HCEC 1CT (cell line): ENCODE measurements around the gene OR5H14.
"Not testable (repeated sequence)": the region's sequence is repeated elsewhere in the genome, so short reads cannot be mapped to it uniquely, and the experiment has no call there.

Experiments
- DNase-seq: peaks from one replicate; pipeline ENCODE4 v3.0.0-alpha.2; 2017

Gene OR5H14

DNA sequence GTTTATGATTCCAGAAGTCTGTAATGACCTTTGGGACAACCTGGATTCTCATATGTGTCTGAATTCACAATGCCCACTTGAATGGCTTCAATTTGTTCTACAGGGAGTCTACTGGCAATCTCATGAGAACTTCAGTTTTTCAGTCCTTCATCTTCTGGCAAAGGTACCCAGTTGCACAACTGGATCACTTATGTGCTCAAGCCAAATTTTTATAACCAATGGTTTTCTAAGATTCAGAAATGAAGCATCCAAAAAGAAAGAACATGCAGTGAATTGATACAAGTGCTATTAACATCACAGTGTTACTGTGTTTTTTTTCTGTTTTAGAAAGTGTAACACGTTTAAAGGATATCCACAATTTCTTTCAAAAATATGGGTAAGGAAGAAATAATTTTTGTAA, at the start of gene OR5H14:
TSS of gene OR5H14 (plus strand) at position 301 of the 400 bp plus-strand sequence. CDS start 1,907 bp downstream, outside the sequence.
- DNase-seq, result no peak

DNA sequence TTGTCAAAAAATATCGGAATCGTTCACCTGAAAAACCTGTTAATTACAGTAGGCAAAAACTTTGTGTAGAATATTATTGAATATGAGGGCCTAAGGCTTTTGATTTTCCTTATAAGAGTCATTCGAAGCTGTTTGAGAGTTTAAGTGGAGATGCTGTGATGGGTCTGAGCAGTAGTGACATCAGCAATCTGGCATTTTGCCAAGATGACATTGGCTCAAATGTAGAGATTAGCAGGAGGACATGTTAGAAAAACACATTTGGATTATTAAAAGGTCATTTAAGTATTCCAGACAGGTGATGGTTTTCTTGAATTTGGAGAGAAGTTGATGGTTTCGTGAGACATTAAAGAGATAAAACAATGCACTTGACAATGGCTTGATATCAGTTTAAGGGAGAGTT, 47.4 kb upstream of the OR5H14 start:
- no peak for DNase-seq

DNA sequence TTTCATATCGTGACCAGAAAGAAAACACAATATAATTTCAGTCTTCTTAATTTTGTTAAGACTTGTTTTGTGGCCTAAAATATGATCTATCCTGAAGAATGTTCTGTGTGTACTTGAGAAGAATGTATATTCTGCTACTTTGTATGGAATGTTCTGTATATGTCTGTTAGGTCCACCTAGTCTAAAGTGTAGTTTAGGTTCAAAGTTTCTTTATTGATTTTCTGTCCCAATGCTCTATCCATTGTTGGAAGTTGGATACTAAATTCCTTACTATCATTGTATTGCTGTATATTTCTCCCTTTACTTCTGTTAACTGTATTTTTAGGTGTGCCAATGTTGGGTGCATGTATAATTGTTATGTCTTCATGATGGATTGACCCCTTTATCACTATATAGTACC, 39.1 kb upstream of the OR5H14 start:
- no peak for DNase-seq

GRCh38 chr3:98109807-98110549, 37.3 kb upstream of the OR5H14 start:
- DNase-seq, result no peak

DNA sequence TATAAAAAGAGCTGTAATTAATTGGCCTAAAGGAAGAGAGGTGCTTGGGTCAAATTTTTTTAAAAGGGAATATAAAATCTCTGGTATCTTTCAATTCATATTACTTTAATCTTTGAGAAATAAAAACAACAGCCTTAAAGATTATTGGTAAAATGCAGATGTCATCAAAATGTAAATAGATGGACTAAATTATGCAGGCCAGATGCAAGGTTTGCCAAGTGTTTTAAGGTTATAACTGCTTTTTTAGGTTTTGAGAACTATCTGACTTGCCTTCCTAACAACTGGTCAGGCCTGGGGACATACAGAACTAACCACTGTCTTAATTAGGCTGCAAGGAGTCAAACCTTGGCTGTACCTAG, 36.8 kb upstream of the OR5H14 start:
- DNase-seq, result no peak

- no peak for DNase-seq
Observed at GRCh38 chr3:98114264-98114663, 33.0 kb upstream of the OR5H14 start.

DNA sequence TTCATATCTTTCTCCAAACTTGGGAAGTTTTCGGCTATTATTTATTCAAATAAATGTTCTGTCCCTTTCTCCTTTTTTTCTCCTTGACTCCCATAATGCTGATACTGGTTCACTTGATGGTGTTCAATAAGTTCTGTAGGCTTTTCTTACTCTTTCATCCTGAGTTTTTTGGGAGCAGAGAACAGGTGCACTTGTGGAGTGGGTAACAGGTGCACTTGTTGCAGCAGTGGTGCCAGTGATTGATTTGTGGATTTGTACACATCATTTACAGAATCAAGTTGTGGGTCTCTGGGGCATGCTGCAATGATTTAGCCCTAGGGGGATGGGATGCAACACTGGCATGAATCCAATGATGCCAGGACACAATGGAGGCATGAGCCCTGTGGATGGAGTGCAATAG, 31.6 kb upstream of the OR5H14 start:
- no peak for DNase-seq

GRCh38 chr3:98130421-98130820, 16.9 kb upstream of the OR5H14 start, which contains the start of gene OR5H1:
Gene OR5H1, plus strand, starts transcription at chr3:98130721. Its CDS starts 1,977 bp downstream, at chr3:98132698.
- DNase-seq, result no peak

GRCh38 chr3:98136631-98137030, 10.6 kb upstream of the OR5H14 start:
- DNase-seq, result no peak

DNA sequence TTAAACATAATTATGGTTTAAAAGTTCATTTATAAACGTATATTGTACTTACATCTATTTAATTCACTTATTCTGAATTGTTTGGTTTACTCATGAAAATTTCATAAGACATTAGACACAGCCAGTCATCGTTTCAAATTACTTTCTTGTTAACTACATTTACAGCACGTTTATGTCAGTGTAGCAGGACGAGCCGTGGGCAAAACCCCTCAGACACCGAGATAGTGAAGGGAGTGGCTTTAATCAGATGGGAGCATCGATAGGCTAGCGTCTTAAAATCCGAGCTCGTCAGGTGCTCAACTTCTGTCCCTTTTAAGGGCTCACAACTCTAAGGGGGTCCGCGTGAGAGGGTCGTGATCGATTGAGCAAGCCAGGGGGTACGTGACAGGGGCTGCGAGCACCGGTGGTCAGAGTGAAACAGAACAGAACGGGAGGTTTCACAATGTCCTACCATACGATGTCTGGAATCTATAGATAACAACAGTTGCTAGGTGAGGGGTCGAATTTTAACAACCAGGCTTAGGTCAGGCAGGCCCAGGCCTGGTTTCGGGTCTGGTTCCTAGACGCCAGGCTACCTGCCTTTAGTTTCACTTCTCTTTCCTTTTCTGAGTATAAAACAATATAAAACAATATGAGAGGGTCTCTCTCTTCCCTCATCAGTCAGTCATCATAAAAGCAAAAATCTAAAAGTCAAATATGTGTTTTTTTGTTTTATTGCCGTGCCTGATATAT, 9.3 kb upstream of the OR5H14 start:
- not testable (repeated sequence) for DNase-seq

GRCh38 chr3:98140531-98140930, 6.7 kb upstream of the OR5H14 start:
- DNase-seq, result no peak

DNA sequence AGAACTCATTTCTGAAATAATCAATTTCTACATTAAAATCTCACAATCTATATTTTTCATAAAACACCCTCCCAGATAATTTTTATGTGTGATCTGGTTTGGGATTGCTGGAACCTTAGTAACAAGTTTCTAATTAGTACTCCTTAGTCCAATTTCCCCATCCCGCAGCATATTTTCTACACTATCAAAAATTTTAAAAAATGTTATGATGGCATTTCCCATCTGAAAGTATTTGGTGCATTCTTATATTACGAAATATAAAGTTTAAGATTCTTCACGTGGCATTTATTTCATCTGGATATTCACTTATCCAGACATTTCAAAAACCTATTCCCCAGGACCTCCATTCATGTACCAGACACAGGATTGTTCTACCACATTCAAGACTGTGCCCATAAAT, 1.5 kb downstream of the OR5H14 start:
- no peak for DNase-seq

- not testable (repeated sequence) for DNase-seq
Observed at GRCh38 chr3:98149456-98149855, 2.2 kb downstream of the OR5H14 start.

DNA sequence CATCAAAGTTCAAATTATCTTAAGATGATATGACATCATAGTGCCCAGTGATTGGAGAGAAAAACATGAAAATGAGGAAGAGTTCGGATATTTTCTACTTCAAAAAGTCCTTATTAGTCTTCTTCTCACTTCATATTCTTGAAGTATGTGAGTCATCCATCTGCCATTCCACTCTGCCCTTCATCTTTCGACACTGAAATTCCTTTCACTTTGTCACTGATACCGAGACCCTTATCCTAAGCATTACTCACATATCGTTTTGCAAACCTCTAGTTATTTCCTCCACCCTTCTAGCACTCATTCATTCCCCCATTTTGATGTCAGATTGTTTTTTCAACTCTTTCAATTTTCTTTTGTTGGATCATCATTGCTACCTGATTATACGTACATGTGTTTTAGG, 4.0 kb downstream of the OR5H14 start:
- peak; percentile 3 for DNase-seq

DNA sequence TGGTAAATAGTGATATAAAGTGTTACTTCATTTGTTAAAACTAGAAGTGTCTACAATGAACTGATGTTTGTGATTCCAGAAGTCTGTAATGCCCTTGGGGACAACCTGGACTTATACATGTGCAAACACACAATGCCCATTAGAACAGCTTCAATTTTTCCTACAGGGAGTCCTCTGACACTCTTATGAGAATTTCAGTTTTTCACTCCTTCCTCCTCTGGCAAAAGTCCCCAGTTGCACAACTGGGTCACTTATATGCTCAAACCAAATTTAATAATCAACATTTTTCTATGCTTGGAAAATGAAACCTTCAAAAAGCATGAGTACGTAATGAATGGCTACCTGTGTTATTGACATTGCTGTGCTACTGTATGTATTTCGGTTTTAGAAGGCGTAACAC, 19.1 kb downstream of the OR5H14 start, which contains the start of gene OR5H15:
TSS of gene OR5H15 (plus strand) at position 301 of the 400 bp plus-strand sequence. CDS start 2,004 bp downstream, outside the sequence.
- no peak for DNase-seq

DNA sequence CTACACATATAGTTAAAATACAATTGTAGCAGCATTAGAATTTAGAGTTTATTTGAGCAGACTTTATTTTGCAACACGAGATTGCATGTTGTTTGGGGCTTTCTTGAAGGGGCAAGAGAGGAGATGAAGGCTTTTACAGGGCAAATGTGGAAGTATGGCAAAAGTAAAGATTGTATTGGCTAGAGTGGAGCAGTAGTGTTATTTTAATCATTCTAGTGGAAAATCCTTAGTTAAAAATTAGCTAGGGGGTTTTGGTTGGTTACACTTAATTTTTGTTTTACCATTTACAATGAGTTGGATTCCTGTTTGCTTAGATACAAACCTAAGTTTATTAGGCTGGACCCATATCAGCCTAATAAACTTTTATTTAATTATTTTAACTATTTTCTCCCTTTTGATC, 23.8 kb downstream of the OR5H14 start:
- DNase-seq, result no peak

DNA sequence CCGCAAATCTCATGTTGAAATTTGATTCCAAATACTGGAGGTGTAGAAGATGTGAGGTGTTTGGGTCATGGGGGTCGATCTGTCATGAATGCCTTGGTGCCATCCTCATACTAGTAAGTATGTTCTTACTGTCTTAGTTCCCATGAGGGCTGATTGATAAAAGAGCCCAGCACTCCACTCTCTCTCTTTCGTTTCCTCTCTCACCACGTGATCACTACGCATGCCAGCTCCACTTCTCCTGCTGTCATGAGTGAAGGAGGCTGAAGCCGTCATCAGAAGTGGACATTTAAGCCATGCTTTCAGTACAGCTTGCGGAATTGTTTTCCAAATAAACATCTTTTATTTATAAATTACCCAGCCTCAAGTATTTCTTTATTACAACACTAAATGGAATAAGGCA, 25.3 kb downstream of the OR5H14 start:
- DNase-seq, result no peak

GRCh38 chr3:98180319-98180890, 33.1 kb downstream of the OR5H14 start:
- no peak for DNase-seq

GRCh38 chr3:98182196-98182595, 34.9 kb downstream of the OR5H14 start:
- DNase-seq, result no peak

DNA sequence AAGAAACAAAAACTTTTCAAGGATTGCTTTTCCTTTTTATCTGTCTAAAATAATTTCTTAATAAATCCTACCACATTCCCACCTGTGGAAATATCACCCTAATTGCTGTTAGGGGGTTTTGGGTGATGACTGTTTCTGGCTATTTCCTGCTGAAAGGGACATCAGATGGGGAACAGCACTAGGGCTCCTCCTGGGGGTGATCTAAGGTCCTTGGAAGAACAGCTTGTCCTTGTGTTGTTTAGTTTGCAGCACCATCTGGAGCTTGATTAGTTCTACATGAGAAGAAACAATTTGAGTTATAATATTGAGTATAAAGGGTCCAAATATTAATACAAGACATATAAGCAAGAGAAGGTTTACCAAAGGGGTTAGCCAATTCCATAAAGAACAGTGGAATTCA, 37.9 kb downstream of the OR5H14 start:
- no peak for DNase-seq

DNA sequence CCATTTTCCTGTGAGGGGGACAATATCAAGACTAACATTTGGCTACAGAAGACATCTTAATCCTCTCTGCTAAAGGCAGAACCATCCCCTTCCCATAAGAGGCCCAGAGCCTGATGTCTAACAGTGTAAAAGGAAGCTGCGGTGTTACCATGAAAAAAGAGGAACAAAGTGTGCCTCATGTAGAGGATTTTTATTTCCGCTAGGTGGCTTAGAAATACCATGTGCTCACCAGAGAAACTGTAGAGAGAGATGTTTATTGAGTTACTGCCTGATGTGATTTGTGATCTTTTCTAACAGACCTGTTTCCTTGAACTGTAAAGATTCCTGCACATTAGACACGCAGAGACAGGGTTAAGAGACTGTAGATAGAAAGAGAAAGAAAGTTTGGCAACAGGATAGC, 41.3 kb downstream of the OR5H14 start:
- peak; percentile 14 for DNase-seq

GRCh38 chr3:98190911-98191310, 43.6 kb downstream of the OR5H14 start:
- not testable (repeated sequence) for DNase-seq

- not testable (repeated sequence) for DNase-seq
Observed at GRCh38 chr3:98196293-98196692, 49.0 kb downstream of the OR5H14 start.

- DNase-seq, result no peak
Observed at GRCh38 chr3:98199020-98199419, 51.7 kb downstream of the OR5H14 start.
